GM19351 (cell line): ENCODE measurements around the gene ELFN2.

Source experiments
- ATAC-seq: cut with Tn5 transposase; IDR thresholded peaks from one replicate; pipeline ENCODE4 v1.9.1; 2021; ENCODE audit warnings: mild to moderate bottlenecking, moderate library complexity; ENCODE audit not compliant: unreplicated experiment

ELFN2 gene

DNA sequence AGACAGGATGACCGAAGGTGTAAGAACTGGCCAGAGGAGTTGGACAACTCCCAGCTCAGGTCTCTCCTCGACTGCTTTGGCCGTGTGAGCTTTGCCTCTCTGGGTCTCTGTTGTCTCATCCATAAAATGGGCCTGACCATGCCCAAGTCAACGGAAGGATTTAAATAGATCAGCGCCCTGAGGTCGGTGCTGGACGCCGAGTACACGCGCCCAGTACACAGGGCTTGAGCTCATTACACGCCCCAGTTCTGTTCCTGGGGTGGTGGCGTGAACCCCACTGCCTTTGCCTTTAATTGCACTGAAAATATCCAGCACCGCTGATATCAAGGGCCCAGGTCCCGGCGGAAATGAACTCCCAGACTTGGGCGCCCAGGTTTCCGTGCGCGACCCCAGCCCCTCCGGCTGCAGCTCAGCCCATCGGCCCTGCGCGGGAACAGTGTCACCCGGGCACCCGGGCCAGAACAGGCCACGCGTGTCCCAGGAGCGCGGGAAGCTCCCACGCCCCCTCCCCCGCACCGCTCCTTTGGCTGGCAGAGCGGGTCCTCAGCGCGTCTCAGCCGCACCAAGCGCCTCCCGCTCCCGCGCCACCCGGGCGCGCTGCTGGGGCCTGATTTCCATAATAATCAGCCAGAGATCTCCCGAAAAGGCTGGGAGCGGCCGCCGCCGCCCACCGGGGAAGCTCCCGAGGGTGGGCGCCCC is 102.8 kb downstream of the ELFN2 start:
- ATAC-seq: no peak

DNA sequence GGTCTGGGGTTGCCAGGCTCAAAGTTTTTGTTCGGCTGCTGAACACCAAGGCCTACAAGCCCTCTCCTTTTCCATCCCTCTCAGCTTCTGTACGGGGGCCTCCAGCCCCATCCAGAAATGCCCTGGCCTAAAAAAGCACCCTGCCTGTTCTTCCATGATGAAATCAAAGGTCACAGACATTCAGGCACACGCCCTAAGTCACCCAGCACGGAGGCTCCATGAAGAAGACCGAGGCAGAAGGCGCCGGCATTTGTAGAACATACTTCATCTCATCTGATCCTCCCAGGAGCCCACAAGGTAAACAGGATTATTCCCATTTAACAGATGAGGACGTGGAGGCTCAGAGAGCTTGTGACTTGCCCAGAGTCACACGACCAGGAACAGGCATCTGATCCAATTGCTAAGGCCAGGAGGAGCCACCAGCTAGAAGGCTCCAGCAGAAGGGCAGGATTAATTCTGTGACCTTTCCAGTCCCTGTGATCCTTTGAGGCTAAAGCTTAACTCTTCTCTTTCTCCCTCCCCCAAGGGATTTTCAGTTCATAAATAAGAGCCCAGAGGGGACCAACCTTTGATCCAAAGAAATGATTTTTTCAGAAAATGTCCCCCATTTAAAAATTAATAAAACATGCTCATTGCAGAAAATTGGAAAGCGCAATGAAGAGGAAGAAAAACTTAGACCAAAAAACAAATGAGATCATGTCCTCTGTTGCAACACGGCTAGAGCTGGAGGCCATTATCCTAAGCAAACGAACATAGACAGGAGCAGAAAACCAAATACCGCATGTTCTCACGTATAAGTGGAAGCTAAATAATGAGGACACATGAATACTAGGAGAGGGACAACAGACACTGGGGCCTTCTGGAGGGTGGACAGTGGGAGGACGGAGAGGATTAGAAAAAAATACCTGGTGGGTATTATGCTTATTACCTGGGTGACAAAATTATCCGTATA is 106.3 kb downstream of the ELFN2 start:
- ATAC-seq: no peak

DNA sequence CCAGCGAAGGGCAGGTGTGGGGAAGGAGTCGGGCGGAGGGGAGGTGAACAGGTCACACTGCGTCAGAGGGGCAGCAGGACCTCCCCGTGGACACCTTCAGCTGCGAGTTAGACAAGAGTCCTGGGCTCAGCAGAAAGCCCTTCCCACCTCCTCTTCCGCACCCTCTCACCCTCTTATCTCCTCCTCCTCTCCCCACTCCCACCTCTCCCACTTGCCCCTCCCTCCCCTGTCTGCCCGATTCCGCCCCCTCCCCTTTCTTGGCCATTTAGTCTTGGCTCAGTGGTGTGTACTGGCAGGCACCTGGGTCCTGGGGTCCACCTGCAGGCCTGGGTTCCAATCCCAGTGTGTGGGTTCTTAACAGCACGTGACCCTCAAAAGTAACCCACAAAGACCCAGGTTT is 107.8 kb downstream of the ELFN2 start:
- ATAC-seq: no peak

DNA sequence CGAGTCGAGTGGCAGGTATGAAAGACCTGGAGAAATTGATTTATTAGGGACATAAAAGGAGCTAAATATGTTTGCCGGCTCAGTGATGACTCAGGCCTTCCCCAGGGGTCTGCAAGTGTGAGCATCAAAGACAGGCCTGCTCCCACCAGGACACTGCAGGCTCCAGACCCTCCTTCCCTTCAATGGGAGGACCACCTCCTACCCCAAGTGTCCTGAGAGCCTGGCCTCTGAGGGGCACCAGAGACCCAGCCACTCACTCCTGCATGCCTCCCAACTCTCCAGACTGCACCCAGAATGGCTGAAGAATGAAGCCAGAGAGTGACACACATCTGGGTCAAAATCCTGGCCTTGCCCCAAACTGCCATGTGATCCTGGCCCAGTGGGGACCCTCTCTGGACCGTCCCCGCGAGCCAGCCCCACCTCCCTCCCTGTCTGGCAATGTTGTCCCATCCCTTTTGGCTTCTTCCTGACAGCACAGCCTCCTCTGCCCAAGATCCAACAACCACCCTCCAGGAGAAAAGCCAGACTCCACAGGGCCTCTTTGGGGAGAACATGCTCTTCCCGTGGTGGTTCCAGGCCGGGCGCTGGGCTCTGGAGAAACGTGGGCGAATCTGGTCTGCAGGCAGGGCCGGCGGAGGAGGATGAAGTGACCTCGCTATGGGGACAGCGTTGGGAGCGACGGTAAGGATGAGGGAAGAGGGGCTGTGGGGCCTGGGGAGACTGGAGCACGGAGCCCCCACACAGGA is 108.7 kb downstream of the ELFN2 start:
- ATAC-seq: no peak
